C1 segment of cervical spinal cord (tissue), 14 donors: ENCODE results near the gene LMBR1.

Experiments used
- DNase-seq, 14 donors: peaks; one replicate each; lab custom pipeline; 2025; lab: John Stamatoyannopoulos, UW

Gene LMBR1

DNA sequence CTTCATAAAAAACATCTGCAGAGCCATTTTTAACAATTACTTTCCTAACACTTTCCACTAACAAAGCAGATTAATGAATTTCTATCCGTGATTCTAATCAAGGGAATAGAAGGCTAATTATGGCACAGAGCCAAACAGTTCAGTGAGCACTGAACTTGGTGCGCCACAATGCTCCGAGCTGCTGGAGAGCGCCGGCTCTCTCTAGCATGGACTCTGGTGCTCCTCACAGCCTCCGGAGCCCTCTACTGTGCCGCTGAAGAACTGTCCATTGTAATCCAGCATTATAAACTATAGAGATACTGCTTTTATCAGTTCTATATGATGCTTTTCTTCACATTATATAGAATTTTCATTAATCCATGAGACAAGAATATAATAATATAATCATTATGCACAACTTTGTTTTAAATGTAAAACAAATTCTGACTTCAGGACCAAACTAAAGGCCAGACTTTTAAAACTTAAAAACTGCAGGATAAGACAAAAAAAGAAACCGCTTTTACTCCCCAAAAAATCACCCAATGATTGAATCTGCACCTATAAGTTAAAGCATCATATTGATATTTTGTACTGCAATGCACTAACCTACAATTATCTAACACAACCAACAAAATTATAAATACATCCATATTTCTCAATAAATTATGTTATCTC lies 128.8 kb downstream of the LMBR1 start:
- DNase-seq, result peak in 10 of 14 donors; percentile 3 to 48 (median 13)

GRCh38 chr7:156759579-156760202 lies 133.3 kb downstream of the LMBR1 start:
- no peak for DNase-seq

DNA sequence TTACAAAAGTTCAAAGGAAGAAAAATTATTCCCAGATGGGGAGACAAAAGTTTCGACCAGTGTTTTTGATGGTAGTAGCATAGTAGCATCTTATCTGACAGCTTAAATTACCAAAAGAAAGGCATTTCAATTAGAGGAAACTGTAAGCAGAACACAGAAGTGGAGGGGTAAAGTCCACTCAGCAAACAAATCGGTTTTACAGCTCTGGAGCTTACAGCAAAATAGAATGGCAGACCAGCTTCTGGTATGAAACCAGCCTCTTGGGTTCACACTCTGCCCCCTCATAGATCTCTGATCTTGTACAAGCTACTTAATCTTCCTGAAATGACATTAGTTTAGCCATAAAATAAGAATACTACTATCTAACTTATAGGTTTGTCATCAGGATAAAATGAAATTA lies 133.8 kb downstream of the LMBR1 start:
- no peak for DNase-seq

DNA sequence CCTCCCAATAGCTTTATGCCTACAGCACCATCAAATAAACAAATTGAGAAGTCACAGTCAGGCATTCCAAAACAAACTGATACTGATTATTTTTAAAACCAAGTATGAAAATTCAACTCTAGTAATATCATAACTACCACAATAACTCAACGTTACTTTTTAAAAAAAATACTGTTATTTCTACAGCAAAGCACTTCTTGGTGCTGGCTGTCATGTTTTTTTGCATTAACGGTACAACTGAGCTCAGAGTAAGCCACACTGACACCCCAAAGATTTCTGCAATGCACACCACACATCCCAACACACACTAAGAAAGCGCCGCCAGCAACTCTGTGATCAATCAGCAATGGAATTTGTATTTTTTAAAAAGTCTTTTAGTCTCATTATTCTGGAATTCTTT lies 138.8 kb downstream of the LMBR1 start:
- no peak for DNase-seq

DNA sequence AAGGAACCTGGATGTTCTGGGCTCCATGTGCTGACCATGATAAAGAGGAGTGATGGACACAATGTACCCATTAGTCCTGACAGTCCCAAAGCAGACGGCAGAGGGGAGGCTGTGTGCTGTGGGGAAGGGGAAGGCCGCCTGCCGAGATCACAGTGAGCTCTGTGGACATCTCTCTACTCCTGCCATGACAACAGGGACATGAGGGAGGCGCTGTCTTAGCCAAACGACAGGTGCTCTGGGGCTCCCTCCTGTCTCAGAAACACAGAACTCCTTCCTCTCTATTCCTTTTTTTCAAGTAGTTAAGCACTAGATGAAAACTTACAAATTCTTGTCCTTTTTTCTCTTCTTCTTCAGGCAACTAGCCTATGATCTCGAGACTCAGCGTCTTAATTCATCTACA lies 139.4 kb downstream of the LMBR1 start:
- no peak for DNase-seq

DNA sequence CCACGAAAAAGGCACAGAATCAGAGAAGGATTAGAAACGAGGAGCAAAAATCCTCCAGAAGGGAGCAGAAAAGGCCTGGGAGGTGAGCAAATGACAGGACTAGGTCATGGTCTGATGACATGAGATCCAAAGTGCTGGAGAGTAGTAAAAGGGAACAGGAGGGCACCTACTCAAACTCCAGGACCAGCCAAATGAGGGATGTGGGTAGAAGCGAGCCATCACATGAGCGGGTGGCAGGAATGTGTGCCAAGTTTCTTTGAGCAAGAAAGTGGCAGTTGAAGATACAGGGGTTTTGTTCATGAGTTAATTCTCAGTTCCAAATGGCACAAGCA lies 139.8 kb downstream of the LMBR1 start:
- DNase-seq, result no peak

GRCh38 chr7:156752367-156753228 lies 140.4 kb downstream of the LMBR1 start:
- no peak for DNase-seq

GRCh38 chr7:156751319-156751718 lies 141.7 kb downstream of the LMBR1 start:
- DNase-seq, result no peak

DNA sequence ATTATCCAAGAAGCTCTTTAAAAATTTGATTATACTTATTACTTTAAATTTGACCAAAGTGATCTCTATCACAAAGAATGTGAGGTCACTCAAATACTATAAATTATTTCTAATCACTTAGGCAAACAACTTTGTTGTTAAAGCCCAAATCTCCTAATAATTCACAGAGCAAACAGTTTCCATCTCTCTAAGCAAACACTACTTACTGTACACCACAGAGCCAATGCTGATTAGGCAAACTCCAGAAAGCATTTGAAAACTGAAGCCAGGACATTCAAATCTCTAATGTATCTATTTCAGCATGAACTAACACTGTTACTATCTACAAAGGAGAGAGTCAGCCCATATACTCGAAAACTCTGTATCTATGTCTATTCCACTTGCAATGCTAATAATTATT lies 145.3 kb downstream of the LMBR1 start:
- DNase-seq, result no peak

GRCh38 chr7:156746891-156747290 lies 146.1 kb downstream of the LMBR1 start:
- no peak for DNase-seq

GRCh38 chr7:156739596-156739995 lies 153.4 kb downstream of the LMBR1 start:
- no peak for DNase-seq

GRCh38 chr7:156735851-156736250 lies 157.1 kb downstream of the LMBR1 start:
- peak in 1 of 14 donors; percentile 74 for DNase-seq

DNA sequence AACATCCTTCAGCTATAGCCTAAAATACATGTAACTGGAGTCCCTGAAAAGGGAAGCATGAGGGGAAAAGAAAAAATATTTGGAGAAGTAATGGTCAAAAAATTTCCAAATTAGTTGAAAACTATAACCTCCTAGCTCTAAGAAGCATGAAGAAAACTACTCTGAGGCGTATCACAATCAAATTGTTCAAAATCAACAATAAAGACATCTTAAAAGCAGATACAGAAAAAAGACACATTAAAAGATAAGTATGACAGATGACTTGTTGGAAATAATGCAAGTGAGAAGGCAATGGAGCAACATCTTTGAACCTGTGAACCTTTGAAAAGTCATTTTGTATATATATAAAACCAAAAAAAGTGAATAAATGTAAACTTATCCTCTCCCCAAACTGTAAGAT lies 159.3 kb downstream of the LMBR1 start:
- DNase-seq, result no peak

DNA sequence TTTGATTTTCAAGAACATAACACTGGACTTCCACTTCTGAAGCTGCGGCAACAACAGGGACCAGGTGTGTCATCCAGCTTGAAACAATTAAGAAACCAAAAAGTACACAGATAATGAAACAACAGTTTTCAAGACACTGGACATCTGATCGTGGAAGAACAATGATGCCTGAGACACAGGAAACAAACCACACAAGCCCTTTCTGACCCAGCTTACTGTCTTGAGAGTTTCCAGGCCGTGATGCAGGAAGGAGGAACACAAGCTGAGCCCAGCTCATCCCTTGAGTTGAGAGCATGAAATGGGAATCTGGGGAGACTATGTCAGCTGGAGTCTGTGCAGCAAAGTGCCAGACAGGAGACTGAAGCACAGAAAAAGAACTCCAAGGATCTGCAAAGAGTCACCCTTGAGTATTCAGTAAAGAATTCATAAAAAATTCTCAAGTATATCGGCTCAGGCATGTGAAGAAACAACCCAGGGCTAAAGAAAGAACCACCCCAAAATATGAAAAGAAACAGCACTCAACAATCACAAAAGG lies 160.8 kb downstream of the LMBR1 start:
- no peak for DNase-seq

GRCh38 chr7:156731651-156732050 lies 161.3 kb downstream of the LMBR1 start:
- DNase-seq, result no peak

- no peak for DNase-seq
Measured at GRCh38 chr7:156725936-156726335, 167.0 kb downstream of the LMBR1 start.

GRCh38 chr7:156725073-156725472 lies 167.9 kb downstream of the LMBR1 start:
- DNase-seq, result no peak

DNA sequence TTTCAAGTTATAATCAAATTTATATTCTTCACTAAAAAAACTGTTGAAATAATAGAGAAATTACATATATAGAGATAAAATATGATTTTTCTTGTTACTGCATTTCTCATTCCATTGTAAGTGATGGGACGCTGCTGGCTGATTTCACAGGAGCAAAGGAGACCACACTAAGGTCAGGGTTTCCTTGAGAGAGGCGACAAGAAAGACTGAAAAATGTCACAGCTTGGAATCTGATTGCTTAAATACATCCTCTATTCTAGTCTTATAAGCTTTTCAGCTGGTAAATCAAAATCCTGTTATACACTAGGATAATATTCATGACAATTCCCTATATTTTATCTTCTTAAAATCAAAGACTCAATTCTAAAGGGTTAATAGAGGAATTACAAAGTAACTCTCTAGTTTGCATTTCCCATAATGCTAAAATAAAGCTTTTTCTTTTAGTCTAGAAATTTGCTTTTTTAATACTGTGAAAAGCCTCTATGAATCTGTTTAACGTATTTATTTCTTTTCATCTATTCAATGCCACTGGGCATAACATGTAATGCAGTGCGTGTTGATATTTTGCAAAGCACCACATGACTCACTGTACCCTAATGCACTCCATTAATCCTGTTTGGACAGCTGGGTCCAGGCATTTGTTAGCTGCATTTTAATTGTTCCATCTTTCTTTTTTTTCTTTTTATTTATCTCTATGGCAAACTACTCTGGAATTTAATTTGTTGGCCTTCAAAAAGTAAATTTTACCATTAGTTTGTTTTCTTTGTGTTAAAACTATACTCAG lies 170.7 kb downstream of the LMBR1 start:
- no peak for DNase-seq

DNA sequence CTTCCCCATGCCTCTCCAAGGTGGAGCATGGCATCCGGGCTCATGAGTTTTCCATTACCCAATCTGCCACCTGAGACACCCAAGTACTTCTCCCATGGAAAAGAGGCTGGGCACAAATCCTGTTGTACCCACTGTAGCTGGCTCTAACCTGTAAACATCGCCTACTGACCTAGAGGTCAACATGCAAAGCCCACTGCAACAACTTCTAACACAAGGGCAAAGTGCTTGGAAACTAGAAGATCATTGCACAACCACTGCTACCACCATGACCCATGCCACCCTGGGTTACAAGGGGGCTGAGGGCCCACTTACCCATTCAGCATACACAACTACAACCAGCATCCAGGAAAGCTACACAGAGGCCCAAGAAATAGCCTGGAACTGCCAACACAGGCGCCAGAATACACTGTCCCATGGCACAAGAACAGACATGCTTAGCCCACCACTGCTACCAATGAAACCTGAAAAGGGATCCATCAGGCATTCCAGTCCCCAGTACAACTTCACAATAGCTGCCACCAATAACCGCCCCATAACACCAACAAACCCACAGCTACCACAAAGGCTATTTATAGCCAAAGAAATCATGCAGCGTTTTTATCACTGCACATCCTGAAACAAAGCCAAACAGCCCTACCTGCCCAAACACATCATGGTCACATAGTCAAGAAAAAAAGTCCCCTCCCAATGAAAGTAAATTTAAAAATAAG lies 189.1 kb downstream of the LMBR1 start:
- no peak for DNase-seq

DNA sequence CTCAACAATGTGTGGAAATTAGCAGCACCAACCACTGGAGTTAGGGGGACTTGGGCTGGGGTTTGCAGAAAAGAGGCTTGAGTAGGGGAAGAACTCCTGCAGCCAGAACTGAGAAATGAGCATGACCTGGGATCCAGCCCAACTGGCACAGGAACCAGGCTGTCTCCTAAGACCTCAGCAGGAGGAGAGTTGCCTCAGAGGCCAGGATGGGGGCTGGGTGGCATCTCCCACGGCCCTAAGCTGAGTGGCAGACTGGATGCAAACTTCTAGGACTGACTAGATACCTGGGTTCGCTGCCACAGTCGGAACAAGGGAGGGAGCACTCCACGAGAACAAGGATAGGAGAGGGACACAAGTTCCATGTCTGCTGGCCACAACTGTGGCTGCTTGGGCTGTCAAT lies 189.8 kb downstream of the LMBR1 start:
- DNase-seq, result peak in 2 of 14 donors; percentile 0 to 8

DNA sequence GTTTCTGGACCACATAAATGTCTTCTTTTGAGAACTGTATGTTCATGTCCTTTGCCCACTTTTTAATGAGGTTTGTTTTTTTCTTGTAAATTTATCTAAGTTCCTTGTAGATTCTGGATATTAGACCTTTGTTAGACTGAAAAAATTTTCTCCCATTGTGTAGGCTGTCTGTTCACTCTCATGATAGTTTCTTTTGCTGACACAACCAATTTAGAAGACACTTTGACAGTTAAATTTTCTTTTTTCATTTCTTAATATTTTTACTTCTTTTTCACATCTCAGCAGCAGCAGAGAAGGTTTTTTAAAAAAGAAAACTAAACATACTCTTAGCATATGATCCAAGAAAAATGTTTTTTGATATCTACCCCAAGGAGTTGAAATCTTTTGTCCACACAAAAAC lies 190.6 kb downstream of the LMBR1 start:
- no peak for DNase-seq
